WI38 (cell line): ENCODE results near the gene SRPK3.
"Not testable (repeated sequence)": the region's sequence is repeated elsewhere in the genome, so short reads cannot be mapped to it uniquely, and the experiment has no call there.

Source experiments
- H3K4me3 ChIP-seq: 2 replicates; pipeline ENCODE4 v1.5.1; 2011; ENCODE audit warnings: low read depth, mild to moderate bottlenecking, control low read depth, low read length
- CTCF ChIP-seq: IDR thresholded peaks from 2 replicates; pipeline ENCODE4 v1.5.1; 2012; ENCODE audit warnings: low read depth, mild to moderate bottlenecking, control low read depth, low read length

The SRPK3 gene

GRCh38 chrX:153807976-153808375 is 27.1 kb downstream of the SRPK3 start:
- TF ChIP-seq CTCF, result no peak
- no peak overlapping the region for H3K4me3 ChIP-seq

DNA sequence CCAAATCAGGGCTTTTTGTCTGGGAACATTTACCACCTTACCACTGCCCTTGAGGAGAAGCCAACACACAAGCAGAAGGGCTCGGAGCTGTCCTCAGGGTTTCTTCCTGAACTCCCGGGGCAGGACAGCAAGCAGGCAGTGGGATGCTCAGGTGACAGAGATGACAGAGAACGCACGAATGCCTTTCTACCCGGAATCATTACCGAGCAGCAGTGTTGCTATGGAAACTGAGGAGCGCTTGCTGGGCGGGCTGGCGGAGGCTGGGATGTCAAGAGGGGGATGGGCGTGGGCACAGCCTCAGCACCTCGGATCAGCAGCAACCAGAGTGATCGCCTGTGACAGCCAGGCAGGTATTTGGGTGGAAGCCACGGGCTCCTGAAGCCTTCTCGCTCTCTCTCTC is 31.4 kb downstream of the SRPK3 start:
- no peak overlapping the region for H3K4me3 ChIP-seq
- no peak for TF ChIP-seq CTCF

GRCh38 chrX:153813161-153813560 is 32.3 kb downstream of the SRPK3 start:
- TF ChIP-seq CTCF, result no peak
- no peak overlapping the region for H3K4me3 ChIP-seq

- no peak for TF ChIP-seq CTCF
- no peak overlapping the region for H3K4me3 ChIP-seq
These were observed 33.9 kb downstream of the SRPK3 start for GRCh38 chrX:153814591-153815315.

GRCh38 chrX:153816831-153817690 is 36.2 kb downstream of the SRPK3 start:
- no peak for TF ChIP-seq CTCF
- H3K4me3 ChIP-seq, result no peak overlapping the region

DNA sequence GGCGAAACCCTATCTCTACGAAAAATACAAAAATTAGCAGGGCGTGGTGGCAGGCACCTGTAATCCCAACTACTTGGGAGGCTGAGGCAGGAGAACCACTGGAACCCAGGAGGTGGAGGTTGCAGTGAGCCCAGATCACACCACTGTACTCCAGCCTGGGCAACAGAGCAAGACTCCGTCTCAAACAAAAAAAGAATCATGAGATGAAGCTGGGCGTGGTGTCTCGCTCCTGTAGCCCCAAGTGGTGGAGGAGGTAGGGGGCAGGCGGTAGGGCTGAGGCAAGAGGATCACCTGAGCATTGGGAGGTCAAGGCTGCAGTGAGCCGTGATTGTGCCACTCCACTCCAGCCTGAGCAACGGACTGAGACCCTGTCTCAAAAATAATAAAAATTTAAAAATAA is 37.2 kb downstream of the SRPK3 start:
- not testable (repeated sequence) for H3K4me3 ChIP-seq

DNA sequence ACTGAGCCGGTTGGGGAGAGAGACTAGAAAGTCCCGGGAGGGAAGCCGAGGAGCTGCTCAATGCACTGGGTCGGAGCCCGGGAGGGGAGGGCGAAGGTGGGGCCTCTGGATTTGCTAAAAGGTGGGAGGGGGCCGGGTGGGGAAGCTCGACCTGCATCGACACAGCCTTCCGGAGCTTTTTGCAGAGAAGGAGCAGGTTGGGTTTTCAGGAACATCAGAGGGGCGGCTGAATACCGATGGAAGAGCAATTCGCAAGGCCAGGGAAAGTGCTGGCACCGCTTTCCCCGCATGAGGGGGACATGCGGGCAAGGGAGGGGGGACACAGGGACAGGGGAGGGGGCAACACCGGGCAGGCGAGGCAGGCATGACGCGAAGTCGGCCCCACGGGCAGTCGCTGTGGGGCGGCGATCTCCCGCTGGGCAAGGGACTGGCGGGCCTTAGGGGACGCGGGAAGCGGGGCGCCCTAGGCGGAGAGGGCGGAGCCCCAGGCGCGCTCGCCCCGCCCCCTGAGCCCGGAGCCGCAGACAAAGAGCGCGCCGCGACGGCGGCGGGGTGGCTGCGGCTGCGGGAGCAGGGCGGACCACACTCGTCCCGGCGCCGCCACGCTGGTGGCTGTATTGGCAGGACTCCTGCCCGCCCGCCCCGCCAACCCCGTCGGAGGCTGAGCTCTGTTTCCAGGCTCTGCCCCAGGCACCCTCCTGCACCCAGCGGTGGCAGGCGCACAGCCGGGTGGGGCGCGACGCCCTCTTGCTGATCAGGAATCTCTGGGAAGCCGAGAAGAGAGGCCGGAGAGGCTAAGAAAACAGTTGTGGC is 37.9 kb downstream of the SRPK3 start:
- no peak for TF ChIP-seq CTCF
- H3K4me3 ChIP-seq, result peak overlapping the region; percentile 42
